HG03457 (cell line): Measurements from ENCODE around the gene ENO3.
"Not testable (repeated sequence)": the region's sequence is repeated elsewhere in the genome, so short reads cannot be mapped to it uniquely, and the experiment has no call there.

ENCODE experiments used
- ATAC-seq: cut with Tn5 transposase; IDR thresholded peaks from one replicate; pipeline ENCODE4 v1.9.1; 2021; ENCODE audit warnings: moderate number of reproducible peaks; ENCODE audit not compliant: unreplicated experiment

Gene ENO3

DNA sequence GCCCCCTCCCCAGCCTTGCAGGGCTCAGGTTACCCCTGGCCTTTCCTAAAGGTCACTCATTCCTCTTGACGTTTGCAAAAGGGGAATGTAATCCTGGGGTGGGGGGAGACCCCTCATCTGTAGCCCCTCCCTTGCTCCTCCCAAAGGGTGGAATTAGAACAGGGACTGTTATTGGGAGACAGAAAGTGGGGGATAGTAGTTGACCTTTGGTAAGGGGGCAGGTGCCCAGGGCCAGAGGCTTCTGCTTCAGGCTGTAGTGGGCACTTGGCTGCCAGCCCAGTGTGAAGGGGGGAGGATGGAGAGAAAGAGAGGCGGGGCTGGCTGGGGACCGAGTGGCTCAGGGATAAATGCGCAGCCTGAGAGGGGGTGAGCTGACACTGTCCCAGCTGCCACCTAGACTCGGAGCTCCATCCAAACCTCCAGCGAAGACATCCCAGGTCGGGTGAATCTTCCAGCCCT, at the start of gene ENO3:
Gene ENO3 (plus strand): TSS at position 374 of the 459 bp plus-strand sequence. CDS start 711 bp downstream, outside the sequence.
- ATAC-seq, result no peak

DNA sequence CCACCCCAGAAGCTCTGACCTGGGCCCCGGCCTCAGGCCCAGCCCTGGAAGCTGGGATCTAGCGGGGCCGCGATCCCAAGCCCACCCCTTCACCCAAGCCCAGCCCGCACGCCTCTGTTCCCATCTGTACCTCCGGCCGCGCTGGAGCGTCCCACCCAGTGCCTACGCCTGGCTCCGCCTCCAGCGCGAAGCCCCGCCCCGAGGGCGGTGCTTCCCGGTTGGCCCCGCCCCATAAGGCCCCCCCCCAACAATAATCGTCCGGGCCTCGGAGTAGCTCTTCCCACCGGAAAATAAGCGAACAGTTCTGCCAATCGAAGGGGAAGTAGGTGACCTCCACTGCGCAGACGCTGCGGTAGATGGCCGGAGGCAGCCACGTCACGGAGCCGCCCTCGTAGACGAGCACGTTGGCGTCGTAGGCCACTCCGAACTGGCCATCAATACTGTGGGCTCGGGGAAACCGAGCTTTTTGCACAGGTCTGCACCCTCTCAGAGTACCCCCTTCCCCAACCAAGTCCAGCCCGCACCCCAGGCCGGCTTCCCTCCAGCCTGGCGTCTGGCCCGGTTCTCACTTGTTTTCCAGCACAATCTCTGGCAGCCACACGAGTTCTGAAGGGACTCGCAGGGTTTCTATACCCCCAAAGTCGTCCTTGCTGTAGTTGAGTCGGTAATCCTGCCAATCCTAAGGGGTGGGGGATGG, 49.1 kb upstream of the ENO3 start:
- ATAC-seq, result no peak

DNA sequence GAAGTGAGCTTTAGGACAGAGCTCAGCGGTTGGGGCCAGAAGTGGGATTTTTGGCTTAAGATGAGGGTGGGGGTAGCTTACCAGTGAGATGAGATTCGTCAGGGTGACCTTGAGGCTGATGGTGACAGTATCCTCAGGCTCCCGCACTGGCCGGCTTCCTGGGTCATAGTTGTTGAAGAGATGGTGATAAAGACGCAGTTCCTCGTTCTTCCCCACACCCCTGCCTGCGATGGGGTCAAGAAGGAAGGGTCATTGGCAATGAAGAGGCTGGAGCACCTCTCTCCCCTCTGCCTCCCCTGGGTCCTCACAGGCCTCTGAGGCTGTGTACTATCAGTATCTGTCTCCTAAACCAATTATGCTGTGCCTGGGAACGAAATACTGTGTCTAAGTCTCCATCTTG, 48.4 kb upstream of the ENO3 start:
- no peak for ATAC-seq

DNA sequence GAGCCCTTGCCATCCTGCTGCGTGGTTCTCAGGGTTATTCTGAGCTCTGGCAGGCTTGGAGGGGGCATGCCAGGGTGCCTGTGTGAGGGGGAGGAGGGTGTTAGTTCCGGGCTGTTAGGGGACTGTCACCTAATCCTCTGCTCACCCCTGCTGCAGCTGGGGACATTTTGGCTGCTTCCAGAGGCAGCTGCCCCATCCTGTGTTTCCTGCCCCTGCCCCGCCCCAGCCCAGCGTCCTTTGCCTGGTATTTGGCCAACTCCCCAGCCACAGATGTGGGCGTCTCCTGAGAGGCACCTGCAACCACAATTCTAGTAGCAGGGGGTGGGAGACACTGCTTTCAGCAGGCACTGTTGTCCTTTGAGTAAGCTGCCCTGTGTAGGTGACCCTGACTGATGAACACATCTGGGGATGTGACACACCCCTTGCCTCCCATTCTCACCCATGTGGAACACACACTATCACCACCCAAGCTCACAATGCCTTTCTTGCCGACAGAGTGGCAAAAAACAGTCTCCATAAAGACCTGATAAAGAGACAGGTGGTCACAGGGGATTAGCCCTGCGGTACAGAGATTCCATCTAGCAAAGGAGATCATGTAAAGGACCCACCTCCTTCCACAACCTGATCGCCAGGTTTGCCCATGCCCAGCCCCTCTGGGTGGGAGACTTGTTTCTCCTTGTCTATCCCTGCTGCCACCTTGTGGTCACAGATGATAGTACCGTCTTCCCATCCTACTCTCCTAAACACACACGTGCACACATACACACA, 47.7 kb upstream of the ENO3 start, which contains the start of gene CHRNE:
Gene CHRNE (minus strand): TSS at position 48 of the 768 bp plus-strand sequence. CDS start 35 bp downstream, at position 13.
- ATAC-seq, result no peak

DNA sequence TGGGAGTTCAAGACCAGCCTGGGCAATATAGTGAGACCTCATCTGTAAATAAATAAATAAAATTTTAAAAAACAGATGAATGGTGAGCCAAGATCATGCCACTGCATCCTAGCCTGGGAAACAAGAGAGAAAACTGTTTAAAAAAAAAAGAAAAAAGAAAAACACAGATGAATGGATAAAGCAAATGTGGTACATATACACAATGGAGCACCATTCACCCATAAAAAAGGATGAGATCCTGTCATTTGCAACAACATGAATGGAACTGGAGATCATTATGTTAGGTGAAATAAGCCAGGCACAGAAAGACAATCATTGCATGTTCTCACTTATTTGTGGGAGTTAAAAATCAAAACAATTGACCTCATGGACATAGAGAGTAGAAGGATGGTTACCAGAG, 44.3 kb upstream of the ENO3 start:
- not testable (repeated sequence) for ATAC-seq

DNA sequence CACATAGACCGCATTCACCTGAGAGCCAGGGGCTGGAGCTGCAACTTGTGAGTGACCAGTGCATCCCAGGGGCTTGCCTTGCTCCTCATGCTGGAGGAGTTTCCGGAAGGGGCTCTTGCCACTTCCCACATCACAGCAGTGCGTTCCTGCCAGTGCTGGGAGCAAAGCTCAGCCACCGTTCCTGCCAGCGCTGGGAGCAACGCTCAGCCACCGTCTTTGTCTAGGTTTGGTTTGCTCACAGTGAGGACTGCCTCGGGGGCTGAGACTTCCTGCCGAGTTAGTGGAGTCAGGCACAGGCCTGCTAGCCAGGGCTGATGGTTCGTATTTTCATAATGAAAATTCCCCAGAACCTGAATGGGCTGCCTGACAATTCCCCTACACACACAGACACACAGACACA, 42.6 kb upstream of the ENO3 start:
- no peak for ATAC-seq

DNA sequence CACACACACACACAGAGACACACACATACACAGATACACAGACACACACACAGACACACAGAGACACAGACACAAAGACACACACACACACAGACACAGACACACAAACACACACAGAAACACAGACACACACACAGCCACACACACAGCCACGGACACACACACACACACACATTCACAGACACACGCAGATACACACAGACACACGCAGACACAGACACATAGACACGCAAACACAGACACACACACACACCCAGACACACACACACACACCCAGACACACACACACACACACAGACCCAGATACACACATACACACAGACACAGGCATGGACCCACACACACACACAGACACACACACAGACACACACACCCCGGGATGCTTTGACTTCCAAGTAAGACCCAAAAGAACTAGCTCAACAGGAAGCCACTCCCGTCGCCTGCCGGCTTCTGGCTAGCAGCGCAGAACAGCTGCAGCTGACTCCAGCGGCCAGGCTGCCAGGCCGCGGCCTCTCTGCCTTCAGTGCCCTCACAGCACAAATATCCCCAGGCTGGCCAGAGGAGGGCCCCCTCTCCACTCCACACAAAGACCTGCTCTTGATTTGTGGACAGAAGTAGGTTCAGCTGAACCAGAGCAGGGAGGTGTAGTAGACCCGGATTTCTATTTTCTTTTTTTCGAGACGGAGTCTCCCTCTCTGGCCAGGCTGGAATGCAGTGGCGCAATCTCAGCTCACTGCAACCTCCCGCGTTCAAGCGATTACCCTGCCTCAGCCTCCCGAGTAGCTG, 42.0 kb upstream of the ENO3 start:
- no peak for ATAC-seq

DNA sequence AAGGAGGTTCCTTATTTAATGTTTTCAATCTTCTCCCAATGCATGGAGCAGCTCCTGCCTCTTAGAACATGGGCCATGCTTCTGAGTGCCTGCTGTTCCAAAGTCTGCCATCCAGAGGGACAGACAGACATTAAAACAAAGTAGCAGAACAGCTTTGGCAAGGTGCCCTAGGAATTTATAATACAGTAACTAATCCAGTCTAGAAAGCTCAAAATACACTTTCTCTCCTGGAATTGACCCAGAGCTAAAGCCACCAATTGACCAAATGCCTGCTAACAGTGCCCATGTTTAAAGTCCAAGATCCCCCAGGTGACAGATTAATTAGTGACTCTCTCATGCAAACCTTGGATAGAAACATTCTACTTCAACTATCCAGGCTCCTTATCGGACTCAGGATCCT, 36.9 kb upstream of the ENO3 start:
- ATAC-seq, result no peak

DNA sequence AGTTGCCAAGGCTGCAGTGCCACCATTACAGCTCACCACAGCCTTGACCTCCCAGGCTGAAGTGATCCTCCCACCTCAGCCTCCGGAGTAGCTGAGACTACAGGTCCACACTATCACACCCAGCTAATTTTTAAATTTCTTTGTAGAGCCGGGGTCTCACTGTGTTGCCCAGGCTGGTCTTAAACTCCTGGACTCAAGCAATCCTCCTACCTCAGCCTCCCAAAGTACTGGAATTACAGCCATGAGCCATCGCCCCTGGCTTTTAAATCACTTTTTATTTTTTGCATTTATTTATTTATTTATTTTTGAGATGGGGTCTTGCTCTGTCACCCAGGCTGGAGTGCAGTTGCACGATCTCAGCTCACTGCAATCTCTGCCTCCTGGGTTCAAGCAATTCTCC, 36.4 kb upstream of the ENO3 start:
- ATAC-seq, result not testable (repeated sequence)

DNA sequence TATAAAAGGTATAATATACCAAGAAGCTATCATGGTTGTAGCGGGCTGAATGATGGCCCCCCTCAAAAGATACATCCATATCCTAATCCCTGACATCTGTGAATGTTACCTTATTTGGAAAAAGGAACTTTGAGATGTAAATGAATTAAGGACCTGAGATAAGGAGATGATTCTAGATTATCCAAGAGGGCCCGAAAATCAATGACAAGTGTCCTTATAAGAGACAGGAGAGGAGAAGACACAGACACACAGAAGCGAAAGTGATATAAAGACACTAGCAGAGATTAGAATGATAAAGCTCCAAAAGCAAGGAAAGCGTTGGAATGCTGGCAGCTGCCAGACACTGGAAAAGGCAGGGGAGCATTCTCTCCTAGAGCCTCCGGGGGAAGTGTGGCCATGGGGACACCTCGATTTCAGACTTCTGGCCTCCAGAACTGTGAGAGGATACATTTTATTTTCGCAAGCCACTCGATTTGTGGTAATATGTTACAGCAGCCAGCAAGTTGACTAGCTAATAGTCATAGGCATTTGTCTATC, 31.3 kb upstream of the ENO3 start:
- ATAC-seq, result no peak

DNA sequence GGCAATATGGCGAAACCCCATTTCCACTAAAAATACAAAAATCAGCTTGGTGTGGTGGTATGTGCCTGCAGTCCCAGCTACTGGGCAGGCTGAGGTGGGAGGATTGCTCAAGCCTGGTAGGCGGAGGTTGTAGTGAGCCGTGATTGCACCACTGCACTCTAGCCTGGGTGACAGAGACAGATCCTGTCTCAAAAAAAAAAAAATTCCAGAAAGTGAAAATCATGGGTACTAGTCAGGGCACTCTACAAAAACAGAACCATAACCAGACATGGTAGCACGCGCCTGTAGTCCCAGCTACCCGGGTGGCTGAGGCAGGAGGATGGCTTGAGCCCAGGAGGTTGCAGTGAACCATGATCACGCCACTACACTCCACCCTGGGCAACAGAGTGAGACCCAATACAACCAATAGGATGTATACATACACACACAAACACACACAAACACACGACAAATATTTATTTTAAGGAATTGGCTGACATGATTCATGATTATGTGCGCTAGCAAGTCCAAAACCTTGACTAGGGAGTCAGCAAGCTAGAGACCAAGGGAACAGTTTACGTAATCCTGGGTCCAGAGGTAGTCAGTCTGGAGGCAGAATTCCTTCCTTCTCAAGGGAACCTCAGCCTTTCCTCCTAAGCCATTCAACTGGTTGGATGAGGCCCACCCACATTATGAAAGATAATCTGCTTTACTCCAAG, 30.4 kb upstream of the ENO3 start:
- ATAC-seq, result no peak

DNA sequence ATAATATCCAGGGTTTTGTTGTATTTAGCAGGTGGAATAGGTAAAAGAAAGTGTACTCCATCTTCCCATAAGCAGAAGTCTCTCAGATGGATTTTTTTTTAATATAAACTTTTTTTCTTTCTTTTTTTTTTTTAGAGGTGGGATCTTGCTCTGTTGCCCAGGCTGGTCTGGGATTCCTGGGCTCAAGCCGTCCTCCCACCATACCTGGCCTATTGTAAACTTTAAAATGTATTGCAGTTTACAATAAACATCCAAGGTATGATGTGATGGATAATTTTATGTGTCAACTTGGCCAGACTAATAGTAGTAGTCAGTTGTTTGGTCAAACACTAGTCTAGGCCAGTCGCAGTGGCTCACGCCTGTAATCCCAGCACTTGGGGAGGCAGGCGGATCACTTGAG, 29.6 kb upstream of the ENO3 start:
- ATAC-seq, result no peak

DNA sequence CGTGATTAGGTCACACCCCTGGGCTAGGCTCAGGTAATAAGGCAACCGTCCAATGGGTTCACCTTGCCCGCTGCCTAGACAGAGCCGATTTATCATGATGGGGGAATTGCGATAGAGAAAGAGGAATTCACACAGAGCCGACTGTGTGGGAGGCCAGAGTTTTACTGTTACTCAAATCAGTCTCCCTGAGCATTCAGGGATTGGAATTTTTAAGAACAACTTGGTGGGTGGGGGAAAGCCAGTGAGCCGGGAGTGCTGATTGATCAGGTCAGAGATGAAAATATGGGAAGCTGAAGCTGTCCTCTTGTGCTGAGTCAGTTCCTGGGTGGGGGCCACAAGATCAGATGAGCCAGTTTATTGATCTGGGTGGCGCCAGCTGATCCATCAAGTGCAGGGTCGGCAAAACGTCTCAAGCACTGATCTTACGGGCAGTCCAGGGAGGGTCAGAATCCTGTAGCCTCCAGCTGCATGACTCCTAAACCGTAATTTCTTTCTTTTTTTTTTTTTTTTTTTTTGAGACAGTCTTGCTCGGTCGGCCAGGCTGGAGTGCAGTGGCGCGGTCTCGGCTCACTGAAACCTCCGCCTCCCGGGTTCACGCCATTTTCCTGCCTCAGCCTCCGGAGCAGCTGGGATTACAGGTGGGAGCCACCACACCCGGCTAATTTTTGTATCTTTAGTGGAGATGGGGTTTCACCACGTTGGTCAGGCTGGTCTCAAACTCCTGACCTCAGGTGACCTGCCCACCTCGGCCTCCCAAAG, 24.2 kb upstream of the ENO3 start:
- not testable (repeated sequence) for ATAC-seq

DNA sequence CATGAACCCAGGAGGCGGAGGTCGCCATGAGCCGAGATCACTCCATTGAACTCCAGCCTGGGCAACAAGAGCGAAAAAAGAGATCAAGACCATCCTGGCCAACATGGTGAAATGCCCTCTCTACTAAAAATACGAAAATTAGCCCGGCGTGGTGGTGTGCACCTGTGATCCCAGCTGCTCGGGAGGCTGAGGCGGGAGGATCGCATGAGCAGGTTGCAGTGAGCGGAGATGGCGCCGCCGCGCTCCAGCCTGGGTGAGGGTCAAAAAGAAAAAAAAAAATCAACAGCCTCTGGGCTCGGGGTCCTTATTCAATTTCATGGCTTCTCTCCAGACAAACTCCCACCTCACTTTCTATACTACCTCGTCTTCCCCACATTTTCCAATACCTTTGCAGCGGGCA, 22.0 kb upstream of the ENO3 start:
- ATAC-seq, result no peak

DNA sequence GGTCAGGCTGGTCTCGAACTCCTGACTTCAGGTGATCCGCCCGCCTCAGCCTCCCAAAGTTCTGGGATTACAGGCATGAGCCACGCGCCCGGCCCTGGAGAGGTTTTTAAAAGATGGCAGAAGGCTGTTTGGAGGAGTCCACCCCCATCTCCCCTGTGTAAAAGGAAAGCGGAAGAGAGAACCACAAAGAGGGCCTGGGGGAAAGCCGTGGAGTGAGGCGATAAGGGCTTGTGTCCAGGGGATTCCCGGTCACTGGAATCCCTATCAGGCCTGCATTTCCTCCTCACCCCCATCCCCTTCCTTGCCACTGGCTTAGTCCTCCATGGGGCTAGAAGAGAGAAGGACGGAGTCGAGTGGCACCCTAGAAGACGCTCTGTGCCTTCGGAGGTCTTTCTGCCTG, 19.0 kb upstream of the ENO3 start, which contains the start of gene GP1BA:
Gene GP1BA (plus strand): TSS at position 315 of the 400 bp plus-strand sequence. CDS start 328 bp downstream, outside the sequence.
- no peak for ATAC-seq

DNA sequence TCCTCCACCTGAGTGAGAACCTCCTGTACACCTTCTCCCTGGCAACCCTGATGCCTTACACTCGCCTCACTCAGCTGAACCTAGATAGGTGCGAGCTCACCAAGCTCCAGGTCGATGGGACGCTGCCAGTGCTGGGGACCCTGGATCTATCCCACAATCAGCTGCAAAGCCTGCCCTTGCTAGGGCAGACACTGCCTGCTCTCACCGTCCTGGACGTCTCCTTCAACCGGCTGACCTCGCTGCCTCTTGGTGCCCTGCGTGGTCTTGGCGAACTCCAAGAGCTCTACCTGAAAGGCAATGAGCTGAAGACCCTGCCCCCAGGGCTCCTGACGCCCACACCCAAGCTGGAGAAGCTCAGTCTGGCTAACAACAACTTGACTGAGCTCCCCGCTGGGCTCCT, 18.2 kb upstream of the ENO3 start:
- ATAC-seq, result no peak

DNA sequence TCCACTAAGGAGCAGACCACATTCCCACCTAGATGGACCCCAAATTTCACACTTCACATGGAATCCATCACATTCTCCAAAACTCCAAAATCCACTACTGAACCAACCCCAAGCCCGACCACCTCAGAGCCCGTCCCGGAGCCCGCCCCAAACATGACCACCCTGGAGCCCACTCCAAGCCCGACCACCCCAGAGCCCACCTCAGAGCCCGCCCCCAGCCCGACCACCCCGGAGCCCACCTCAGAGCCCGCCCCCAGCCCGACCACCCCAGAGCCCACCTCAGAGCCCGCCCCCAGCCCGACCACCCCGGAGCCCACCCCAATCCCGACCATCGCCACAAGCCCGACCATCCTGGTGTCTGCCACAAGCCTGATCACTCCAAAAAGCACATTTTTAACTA, 17.3 kb upstream of the ENO3 start:
- ATAC-seq, result no peak

DNA sequence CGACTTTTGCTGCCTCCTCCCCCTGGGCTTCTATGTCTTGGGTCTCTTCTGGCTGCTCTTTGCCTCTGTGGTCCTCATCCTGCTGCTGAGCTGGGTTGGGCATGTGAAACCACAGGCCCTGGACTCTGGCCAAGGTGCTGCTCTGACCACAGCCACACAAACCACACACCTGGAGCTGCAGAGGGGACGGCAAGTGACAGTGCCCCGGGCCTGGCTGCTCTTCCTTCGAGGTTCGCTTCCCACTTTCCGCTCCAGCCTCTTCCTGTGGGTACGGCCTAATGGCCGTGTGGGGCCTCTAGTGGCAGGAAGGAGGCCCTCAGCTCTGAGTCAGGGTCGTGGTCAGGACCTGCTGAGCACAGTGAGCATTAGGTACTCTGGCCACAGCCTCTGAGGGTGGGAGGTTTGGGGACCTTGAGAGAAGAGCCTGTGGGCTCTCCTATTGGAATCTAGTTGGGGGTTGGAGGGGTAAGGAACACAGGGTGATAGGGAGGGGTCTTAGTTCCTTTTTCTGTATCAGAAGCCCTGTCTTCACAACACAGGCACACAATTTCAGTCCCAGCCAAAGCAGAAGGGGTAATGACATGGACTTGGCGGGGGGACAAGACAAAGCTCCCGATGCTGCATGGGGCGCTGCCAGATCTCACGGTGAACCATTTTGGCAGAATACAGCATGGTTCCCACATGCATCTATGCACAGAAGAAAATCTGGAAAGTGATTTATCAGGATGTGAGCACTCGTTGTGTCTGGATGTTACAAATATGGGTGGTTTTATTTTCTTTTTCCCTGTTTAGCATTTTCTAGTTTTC, 16.5 kb upstream of the ENO3 start:
- no peak for ATAC-seq

DNA sequence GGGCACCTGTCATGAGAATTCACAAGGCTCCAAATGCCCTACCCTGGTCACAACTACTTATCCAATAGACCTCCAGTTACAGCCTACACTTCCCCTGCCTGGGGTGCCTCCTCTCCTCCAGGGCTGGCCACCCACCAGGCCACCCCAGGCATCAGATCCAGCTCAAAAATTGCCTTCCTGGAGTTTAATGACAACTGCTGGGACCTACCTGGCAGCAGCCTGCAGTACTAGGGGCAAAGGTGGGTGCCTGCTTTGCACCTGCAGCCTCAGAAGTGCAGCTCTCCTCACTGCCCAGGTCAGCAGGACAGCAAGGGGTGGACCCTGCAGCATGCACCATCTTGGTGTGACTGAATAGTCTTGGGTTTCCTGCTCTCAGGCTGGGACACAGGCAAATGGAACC, 15.3 kb upstream of the ENO3 start:
- no peak for ATAC-seq
